Right atrium auricular region (tissue), 2 donors: ENCODE data around the gene ARRDC4. TPM values are rescaled to one million over a fixed set of nuclear protein-coding genes. Genes with fewer than 3 reads are reported as not detected.

Source experiments
- DNase-seq: peaks from one replicate; pipeline ENCODE4 v3.0.0-alpha.2; 2019; ENCODE audit warnings: low spot score
- H3K27ac ChIP-seq, 2 donors: fragments of 200-600 bp; sonication (generic); 1 replicate in 1 of 2; 2 replicates in 1 of 2; pipeline ENCODE4 v1.5.1; 2016 to 2019
- H3K27me3 ChIP-seq, 2 donors: fragments of 200-600 bp; sonication (generic); one replicate each; pipeline versions ENCODE4 v1.5.1 to v1.6.0; 2017 to 2019
- H3K36me3 ChIP-seq: fragments of 200-600 bp; sonication (generic); one replicate; pipeline ENCODE4 v1.5.1; 2016
- H3K4me1 ChIP-seq, 2 donors: fragments of 200-600 bp; sonication (generic); one replicate each; pipeline versions ENCODE4 v1.5.1 to v1.6.0; 2017 to 2019
- H3K4me3 ChIP-seq, 2 donors: fragments of 200-600 bp; sonication (generic); 1 replicate in 1 of 2; 2 replicates in 1 of 2; pipeline ENCODE4 v1.5.1; 2017 to 2019; ENCODE audit warnings: mild to moderate bottlenecking in 1 of 2, moderate library complexity in 1 of 2
- H3K9me3 ChIP-seq, 2 donors: fragments of 200-600 bp; sonication (generic); one replicate each; pipeline ENCODE4 v1.5.1; 2019
- CTCF ChIP-seq, 2 donors: fragments of 200-600 bp; sonication (generic); IDR thresholded peaks; one replicate each; pipeline ENCODE4 v1.5.1; 2019; ENCODE audit warnings: antibody characterized with exemption in 2 of 2
- total RNA-seq, 2 donors: library from RNA; depleted of rRNA; stranded (reverse); fragments of >200 nt; gene quantifications; one replicate each; pipeline ENCODE4 v1.1.0, GENCODE V29; 2016

ARRDC4 gene
- total RNA-seq, 2 donors from 2014 or later, result 17.2 to 34.9 TPM

GRCh38 chr15:97947465-97948260 is 12.8 kb upstream of the ARRDC4 start:
- Histone ChIP-seq H3K36me3 (no peaks in the 10 kb centered on the region), H3K27me3 (no peaks in the 10 kb centered on the region), H3K9me3 (no peaks in the 10 kb centered on the region), H3K4me1 (no peaks in the 10 kb centered on the region), H3K4me3 (no peak overlapping the region), H3K27ac (no peak overlapping the region)
- DNase-seq, result no peak
- no peak for TF ChIP-seq CTCF (IDR thresholded peaks at IDR 0.05)

- H3K27me3 ChIP-seq, result no peaks in the 10 kb centered on the region
- H3K4me3 ChIP-seq, result no peak overlapping the region
- TF ChIP-seq CTCF (IDR thresholded peaks at IDR 0.05), result no peak
- no peaks in the 10 kb centered on the region for H3K36me3 ChIP-seq
- H3K9me3 ChIP-seq, result no peaks in the 10 kb centered on the region
- DNase-seq, result no peak
- no peak overlapping the region for H3K27ac ChIP-seq
- no peaks in the 10 kb centered on the region for H3K4me1 ChIP-seq
Measured at GRCh38 chr15:97953254-97953653, 7.2 kb upstream of the ARRDC4 start.

GRCh38 chr15:97953748-97954147 is 6.8 kb upstream of the ARRDC4 start:
- Histone ChIP-seq H3K4me3 (no peak overlapping the region), H3K9me3 (no peaks in the 10 kb centered on the region), H3K27me3 (no peaks in the 10 kb centered on the region), H3K27ac (no peak overlapping the region), H3K4me1 (no peaks in the 10 kb centered on the region), H3K36me3 (no peaks in the 10 kb centered on the region)
- TF ChIP-seq CTCF (IDR thresholded peaks at IDR 0.05), result no peak
- DNase-seq, result no peak

- no peak overlapping the region for H3K4me3 ChIP-seq
- no peak for DNase-seq
- H3K4me1 ChIP-seq, result peaks cover 0 to 6% of the 10 kb centered on the region in 2 donors
- no peak for TF ChIP-seq CTCF (IDR thresholded peaks at IDR 0.05)
- H3K27ac ChIP-seq, result no peak overlapping the region
- H3K27me3 ChIP-seq, result no peaks in the 10 kb centered on the region
- H3K36me3 ChIP-seq, result no peaks in the 10 kb centered on the region
- no peaks in the 10 kb centered on the region for H3K9me3 ChIP-seq
Measured at GRCh38 chr15:97955035-97955434, 5.5 kb upstream of the ARRDC4 start.

- no peak for DNase-seq
- Histone ChIP-seq H3K4me3 (no peak overlapping the region), H3K27me3 (no peaks in the 10 kb centered on the region), H3K27ac (no peak overlapping the region), H3K4me1 (peaks cover 0 to 6% of the 10 kb centered on the region in 2 donors), H3K36me3 (no peaks in the 10 kb centered on the region), H3K9me3 (no peaks in the 10 kb centered on the region)
- no peak for TF ChIP-seq CTCF (IDR thresholded peaks at IDR 0.05)
Measured at GRCh38 chr15:97955529-97955928, 5.0 kb upstream of the ARRDC4 start.
